Measurements from ENCODE around the gene ZNF236. TPM values are rescaled to one million over a fixed set of nuclear protein-coding genes. Genes with fewer than 3 reads are reported as not detected.

ZNF236 gene
- total and polyA plus RNA-seq, 2 of the 13 experiments (the other 11 are each of a cell fraction or from before 2014, with no cell fraction given) = 3.0 to 7.2 TPM

- TF ChIP-seq ZBED4 (CRISPR knock-in tag; IDR thresholded peaks at IDR 0.05; ENCODE audit: borderline replicate concordance) (no peak), ZNF451 (CRISPR knock-in tag; IDR thresholded peaks at IDR 0.05) (no peak), RFXANK (CRISPR knock-in tag; IDR thresholded peaks at IDR 0.05) (no peak)
Observed at GRCh38 chr18:77008006-77008405, 185.6 kb downstream of the ZNF236 start (continued).

DNA sequence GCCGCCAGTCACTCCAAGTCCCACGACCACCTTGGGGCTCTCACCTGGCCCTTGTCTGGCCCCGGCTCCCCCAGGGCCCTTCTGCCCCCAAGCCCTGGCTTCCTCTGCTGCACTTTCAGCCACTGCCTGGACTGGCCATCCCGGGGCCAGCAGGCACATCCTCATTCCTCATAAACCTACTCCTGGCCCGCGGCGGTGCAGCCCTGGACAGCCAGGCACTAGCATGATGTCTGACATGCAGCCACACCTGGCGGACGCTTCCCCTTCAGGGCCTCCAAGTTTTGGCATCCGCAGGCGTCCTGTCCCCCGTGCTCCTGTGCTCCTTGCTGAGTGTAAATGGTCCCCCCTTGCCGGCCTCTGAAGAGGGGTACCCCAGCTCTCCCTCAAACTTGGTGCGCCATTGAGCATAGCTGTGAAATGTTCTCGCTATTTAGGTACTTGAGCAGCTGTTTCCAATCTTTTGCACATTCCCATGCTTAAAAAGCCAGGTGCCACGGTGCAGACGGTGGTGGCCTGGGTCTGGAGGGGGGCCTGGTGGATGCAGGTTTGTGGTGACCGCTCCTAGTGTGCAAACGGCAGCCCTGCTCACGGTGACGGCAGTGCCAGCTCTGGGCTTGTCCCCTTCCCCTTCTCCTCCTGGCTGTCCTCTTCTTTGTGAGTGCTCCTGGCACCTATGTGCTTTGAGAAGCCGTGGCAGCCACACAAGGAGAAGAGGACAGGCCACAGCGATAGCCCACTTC, 186.4 kb downstream of the ZNF236 start:
- in situ Hi-C loops (cut with HindIII; ENCODE audit: extremely low pct_ligation_motif_present, low pct_unique_long_range_greater_than_20kb) = no loop called here
- POLR2A ChIA-PET = no interaction called here
- no peak for DNase-seq (ENCODE audit: low spot score)
- TF ChIP-seq ZNF639 (CRISPR knock-in tag; conservative IDR thresholded peaks at IDR 0.05) (no peak), KDM2A (CRISPR knock-in tag; IDR thresholded peaks at IDR 0.05; ENCODE audit: borderline replicate concordance, low read depth) (no peak), SRF (IDR thresholded peaks at IDR 0.05; ENCODE audit: low read depth, low read length) (no peak), SNRNP70 (IDR thresholded peaks at IDR 0.05; ENCODE audit: low read depth, low read length) (no peak), MTF2 (CRISPR knock-in tag; IDR thresholded peaks at IDR 0.05; ENCODE audit: borderline replicate concordance) (no peak), TSC22D2 (CRISPR knock-in tag; IDR thresholded peaks at IDR 0.05; ENCODE audit: borderline replicate concordance) (no peak), ARNT2 (CRISPR knock-in tag; IDR thresholded peaks at IDR 0.05; ENCODE audit: low read depth) (no peak), CHD2 (IDR thresholded peaks at IDR 0.05; ENCODE audit: low read depth, low read length) (no peak), NR2F6 (IDR thresholded peaks at IDR 0.05) (no peak), NR2F6 (CRISPR knock-in tag; IDR thresholded peaks at IDR 0.05) (no peak), NFE2 (CRISPR knock-in tag; IDR thresholded peaks at IDR 0.05) (no peak), FOXA1 (IDR thresholded peaks at IDR 0.05) (no peak), FOXA1 (CRISPR knock-in tag; IDR thresholded peaks at IDR 0.05) (no peak), ZNF790 (CRISPR knock-in tag; IDR thresholded peaks at IDR 0.05; ENCODE audit: borderline replicate concordance) (no peak), ZNF10 (CRISPR knock-in tag; IDR thresholded peaks at IDR 0.05; ENCODE audit: borderline replicate concordance, low read depth) (no peak), ARHGAP35 (CRISPR knock-in tag; IDR thresholded peaks at IDR 0.05; ENCODE audit: borderline replicate concordance) (no peak)
- TF ChIP-seq, protein P1, sequence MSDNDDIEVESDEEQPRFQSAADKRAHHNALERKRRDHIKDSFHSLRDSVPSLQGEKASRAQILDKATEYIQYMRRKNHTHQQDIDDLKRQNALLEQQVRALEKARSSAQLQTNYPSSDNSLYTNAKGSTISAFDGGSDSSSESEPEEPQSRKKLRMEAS (IDR thresholded peaks at IDR 0.05) = no peak

More for the DNA sequence above, 186.4 kb downstream of the ZNF236 start:
- ATAC-seq = no peak
- WGBS (ENCODE audit: low lambda C conversion rate) = 94% methylated on average over 21 of the region's 23 CpGs
- FAIRE-seq = no peak
- H3K4me1 ChIP-seq (ENCODE audit: insufficient read depth, low read length) = no peaks in the 10 kb centered on the region
- H3K27ac ChIP-seq (ENCODE audit: extremely low read length, insufficient read depth, low read length) = no peak overlapping the region
- H3K9ac ChIP-seq (ENCODE audit: insufficient read depth, low read depth, low read length) = no peak overlapping the region
- intact Hi-C loops (cut with micrococcal nuclease; ENCODE audit: unreplicated experiment) = no loop called here
- no peaks in the 10 kb centered on the region for H3K9me3 ChIP-seq (ENCODE audit: low read length)
- H2AFZ ChIP-seq (ENCODE audit: low read length) = no peak overlapping the region
- no peak overlapping the region for H3K4me2 ChIP-seq (ENCODE audit: low read depth, low read length)
- no peaks in the 10 kb centered on the region for H4K20me1 ChIP-seq (ENCODE audit: insufficient read depth, low read length)
- H3K4me3 ChIP-seq (replicated peaks in 1 of 3; ENCODE audit: insufficient read depth in 1 of 3, low read depth in 2 of 3, low read length in 3 of 3) = no peak overlapping the region
- no TSS peak for BruUV-seq (replicated peaks)
- CTCF ChIA-PET (ENCODE audit: low intra/inter-chr PET ratio, low total read pairs) = no interaction called here
- H3K27me3 ChIP-seq (ENCODE audit: control insufficient read depth in 1 of 2, insufficient read depth in 2 of 2, low read length in 2 of 2) = no peaks in the 10 kb centered on the region
- no peaks in the 10 kb centered on the region for H3K36me3 ChIP-seq (replicated peaks in 1 of 2; ENCODE audit: control insufficient read depth in 1 of 2, insufficient read depth in 2 of 2, low read length in 2 of 2)
- H3K79me2 ChIP-seq (ENCODE audit: insufficient read depth, low read length) = no peaks in the 10 kb centered on the region
